Neuronal stem cell (in vitro differentiated cells): ENCODE data around the gene HSPA12B.

Experiments
- DNase-seq: peaks from one replicate; pipeline ENCODE4 v3.0.0-alpha.2; 2013; ENCODE audit warnings: low spot score
- H2AFZ ChIP-seq: one replicate; pipeline ENCODE4 v1.6.1; 2013; ENCODE audit warnings: mild to moderate bottlenecking, low read length, inconsistent platforms
- H2AK5ac ChIP-seq: 2 replicates; pipeline ENCODE4 v1.6.1; 2013; ENCODE audit warnings: low read depth, mild to moderate bottlenecking, inconsistent platforms, low read length, moderate library complexity, mixed read lengths
- H2BK120ac ChIP-seq: 2 replicates; pipeline ENCODE4 v1.6.1; 2013; ENCODE audit warnings: low read depth, mild to moderate bottlenecking, inconsistent platforms, low read length, moderate library complexity, mixed read lengths
- H2BK12ac ChIP-seq: one replicate; pipeline ENCODE4 v1.6.1; 2013; ENCODE audit warnings: low read length, inconsistent platforms
- H2BK15ac ChIP-seq: 2 replicates; pipeline ENCODE4 v1.6.1; 2013; ENCODE audit warnings: mild to moderate bottlenecking, low read length, inconsistent platforms, mixed read lengths
- H2BK5ac ChIP-seq: one replicate; pipeline ENCODE4 v1.6.1; 2013; ENCODE audit warnings: inconsistent platforms, mild to moderate bottlenecking, low read length, moderate library complexity
- H3K14ac ChIP-seq: one replicate; pipeline ENCODE4 v1.6.1; 2013; ENCODE audit warnings: low read length, inconsistent platforms
- H3K18ac ChIP-seq: 2 replicates; pipeline ENCODE4 v1.6.1; 2013; ENCODE audit warnings: low read length, inconsistent platforms
- H3K23ac ChIP-seq: 2 replicates; pipeline ENCODE4 v1.6.1; 2013; ENCODE audit warnings: low read depth, mild to moderate bottlenecking, mixed read lengths, low read length, inconsistent platforms; ENCODE audit not compliant: poor library complexity
- H3K27ac ChIP-seq: replicated peaks from 3 replicates; pipeline ENCODE4 v1.5.1; 2013; ENCODE audit warnings: low read length, inconsistent platforms
- H3K27me3 ChIP-seq, 3 experiments: 2 replicates each; pipeline ENCODE4 v1.6.1; 2013; ENCODE audit warnings: low read length in 3 of 3, mild to moderate bottlenecking in 2 of 3, inconsistent platforms in 1 of 3, low read depth in 1 of 3, mixed read lengths in 1 of 3, moderate library complexity in 1 of 3; ENCODE audit not compliant: control insufficient read depth in 3 of 3, insufficient read depth in 3 of 3
- H3K36me3 ChIP-seq, 2 donors: replicated peaks in 1 of 2; 2 replicates each; pipeline ENCODE4 v1.6.1; 2013; ENCODE audit warnings: low read length in 2 of 2; ENCODE audit not compliant: control insufficient read depth in 2 of 2, insufficient read depth in 2 of 2
- H3K4ac ChIP-seq: 2 replicates; pipeline ENCODE4 v1.6.1; 2013; ENCODE audit warnings: inconsistent platforms, mild to moderate bottlenecking, low read length, moderate library complexity
- H3K4me1 ChIP-seq, 2 donors: 1 replicate in 1 of 2; 2 replicates in 1 of 2; pipeline ENCODE4 v1.6.1; 2013; ENCODE audit warnings: low read length in 2 of 2, low read depth in 1 of 2; ENCODE audit not compliant: control insufficient read depth in 2 of 2, insufficient read depth in 1 of 2
- H3K4me2 ChIP-seq: one replicate; pipeline ENCODE4 v1.6.1; 2013; ENCODE audit warnings: mild to moderate bottlenecking, low read length, inconsistent platforms; ENCODE audit not compliant: insufficient read depth, poor library complexity, severe bottlenecking
- H3K4me3 ChIP-seq, 2 donors: 2 replicates each; pipeline ENCODE4 v1.5.1; 2013; ENCODE audit warnings: low read length in 2 of 2, mild to moderate bottlenecking in 2 of 2, inconsistent platforms in 1 of 2, moderate library complexity in 1 of 2
- H3K79me1 ChIP-seq: one replicate; pipeline ENCODE4 v1.6.1; 2013; ENCODE audit warnings: low read depth, mild to moderate bottlenecking, inconsistent platforms, low read length, moderate library complexity
- H3K9ac ChIP-seq: one replicate; pipeline ENCODE4 v1.6.1; 2013; ENCODE audit warnings: mild to moderate bottlenecking, low read depth, low read length, inconsistent platforms; ENCODE audit not compliant: poor library complexity
- H3K9me3 ChIP-seq, 2 donors: replicated peaks in 1 of 2; 2 replicates each; pipeline versions ENCODE3 to v1.6.1; 2013; ENCODE audit warnings: low read length in 2 of 2, mild to moderate bottlenecking in 2 of 2, inconsistent platforms in 1 of 2, low read depth in 1 of 2, mixed read lengths in 1 of 2, moderate library complexity in 1 of 2; ENCODE audit not compliant: control insufficient read depth in 2 of 2, insufficient read depth in 1 of 2
- H4K8ac ChIP-seq: one replicate; pipeline ENCODE4 v1.6.1; 2013; ENCODE audit warnings: low read depth, mild to moderate bottlenecking, inconsistent platforms, low read length, moderate library complexity
- H4K91ac ChIP-seq: one replicate; pipeline ENCODE4 v1.6.1; 2013; ENCODE audit warnings: low read length, low read depth, mild to moderate bottlenecking, inconsistent platforms; ENCODE audit not compliant: poor library complexity
- WGBS, 2 donors: extraction: QIAGEN DNeasy Blood & Tissue Kit; methylation state at CpG; one replicate each; pipeline ENCODE4 v1.1.7; 2013; ENCODE audit warnings: missing lambda C conversion rate in 2 of 2, mixed read lengths in 1 of 2; ENCODE audit not compliant: insufficient read length in 2 of 2, insufficient replicate concordance in 1 of 2; ENCODE audit errors: extremely low coverage in 2 of 2; 5-methylcytosine and 5-hydroxymethylcytosine counted together

The HSPA12B gene

DNA sequence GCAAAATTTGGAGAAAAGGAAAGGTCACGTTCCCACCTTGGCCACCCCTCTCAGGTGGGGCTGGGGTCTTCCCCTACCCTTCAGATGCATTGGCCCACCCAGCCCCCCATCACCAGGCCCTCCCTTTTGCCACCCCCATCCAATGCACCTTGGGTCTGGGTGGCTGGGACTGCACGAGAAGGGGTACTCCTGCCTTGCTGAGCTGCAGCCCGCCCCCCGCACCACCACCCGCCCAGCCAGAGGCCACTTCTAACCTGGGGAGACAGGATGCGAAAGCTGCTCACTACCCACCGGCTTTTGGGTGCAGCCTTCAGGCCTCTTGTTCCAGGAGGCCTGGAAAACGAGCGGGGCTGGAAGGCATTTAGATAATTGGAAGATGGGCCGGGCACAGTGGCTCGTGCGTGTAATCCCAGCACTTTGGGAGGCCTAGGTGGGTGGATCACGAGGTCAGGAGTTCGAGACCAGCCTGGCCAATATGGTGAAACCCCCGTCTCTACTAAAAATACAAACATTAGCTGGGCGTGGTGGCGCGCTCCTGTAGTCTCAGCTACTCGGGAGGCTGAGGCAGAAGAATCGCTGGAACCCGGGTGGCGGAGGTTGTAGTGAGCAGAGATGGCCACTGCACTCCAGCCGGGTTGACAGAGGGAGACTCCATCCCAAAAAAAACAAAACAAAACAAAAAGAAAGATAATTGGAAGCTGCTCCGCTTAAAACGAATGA lies 62.4 kb downstream of the HSPA12B start:
- Histone ChIP-seq H2BK15ac (peak overlapping the region; percentile 81), H3K9me3 (no peaks in the 10 kb centered on the region), H2BK120ac (no peak overlapping the region), H2AK5ac (no peak overlapping the region), H3K14ac (peak overlapping the region; percentile 25), H3K79me1 (peaks cover 6% of the 10 kb centered on the region), H2AFZ (no peak overlapping the region), H4K91ac (no peak overlapping the region), H3K36me3 (no peaks in the 10 kb centered on the region), H3K4ac (no peak overlapping the region), H3K27ac (no peak overlapping the region), H4K8ac (no peak overlapping the region), H3K4me3 (no peak overlapping the region), H3K4me1 (peaks cover 20 to 30% of the 10 kb centered on the region in 2 donors), H2BK5ac (no peak overlapping the region), H3K4me2 (no peak overlapping the region), H3K27me3 (peaks cover 0 to 7% (median 0%) of the 10 kb centered on the region in 3 experiments), H3K23ac (no peak overlapping the region), H2BK12ac (no peak overlapping the region), H3K9ac (no peak overlapping the region), H3K18ac (peak overlapping the region; percentile 17)
- no peak for DNase-seq
- WGBS, 2 donors: no CpG with 5 or more reads among the region's 25 CpGs

DNA sequence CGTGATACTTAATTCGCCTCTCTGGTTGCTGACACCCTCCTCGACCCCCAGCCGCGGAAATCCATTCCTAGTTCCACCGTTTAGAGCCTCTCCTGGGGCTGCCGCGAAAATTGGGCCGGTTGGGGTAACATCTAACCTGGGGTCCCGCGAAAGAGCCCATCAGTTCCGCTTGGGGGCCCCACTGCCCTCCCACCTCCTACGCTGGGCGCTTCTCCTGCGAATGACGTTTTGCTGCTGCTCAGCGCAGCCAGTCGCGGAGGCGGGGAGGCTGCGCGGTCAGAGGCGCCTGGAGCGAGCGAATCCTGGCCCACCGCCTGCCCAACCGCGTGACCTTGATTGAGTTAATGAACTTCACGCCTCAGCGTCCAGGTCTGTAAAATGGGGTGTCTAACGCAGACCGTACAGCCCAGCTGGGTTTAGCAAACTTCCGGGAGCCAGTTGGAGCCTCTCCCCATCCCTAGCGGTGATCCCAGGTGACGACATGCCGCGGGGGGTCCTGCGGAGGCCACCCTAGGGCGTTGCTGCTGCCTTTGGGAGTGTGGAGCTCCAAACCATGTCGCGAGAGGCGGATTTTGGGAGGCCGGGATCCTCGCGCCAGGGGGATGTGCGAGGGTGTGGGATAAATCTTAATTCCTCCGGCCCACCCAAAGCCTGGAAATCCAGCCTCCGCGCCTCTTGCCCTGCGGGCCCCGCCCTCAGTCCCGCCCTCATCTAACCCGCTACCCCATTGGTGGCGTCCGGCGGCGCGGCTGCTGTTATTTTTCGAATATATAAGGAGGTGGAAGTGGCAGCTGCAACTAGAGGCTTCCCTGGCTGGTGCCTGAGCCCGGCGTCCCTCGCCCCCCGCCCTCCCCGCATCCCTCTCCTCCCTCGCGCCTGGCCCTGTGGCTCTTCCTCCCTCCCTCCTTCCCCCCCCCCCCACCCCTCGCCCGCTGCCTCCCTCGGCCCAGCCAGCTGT lies 63.3 kb downstream of the HSPA12B start, which contains the start of gene CDC25B:
CDC25B (plus strand) TSS at position 800 of the 958 bp plus-strand sequence. CDS start 222 bp downstream, outside the sequence.
- Histone ChIP-seq H2BK15ac (peak within 1 kb of the TSS; percentile 92), H3K4me3 (peak within 1 kb of the TSS; percentile 58 to 88), H3K14ac (peak within 1 kb of the TSS; percentile 89), H3K18ac (peak within 1 kb of the TSS; percentile 92), H3K4me1 (peaks cover 28 to 39% of the 10 kb centered on the region in 2 donors), H3K36me3 (peaks cover 0 to 6% of the 10 kb centered on the region in 2 donors), H3K79me1 (peaks cover 6% of the 10 kb centered on the region), H3K27ac (no peak within 1 kb of the TSS), H2BK12ac (no peak within 1 kb of the TSS), H3K9ac (peak within 1 kb of the TSS; percentile 83), H4K91ac (peak within 1 kb of the TSS; percentile 43), H3K9me3 (no peaks in the 10 kb centered on the region), H3K4me2 (peak within 1 kb of the TSS; percentile 91), H2BK120ac (peak within 1 kb of the TSS; percentile 72), H3K27me3 (peaks cover 0 to 7% (median 0%) of the 10 kb centered on the region in 3 experiments), H3K23ac (peak within 1 kb of the TSS; percentile 23), H4K8ac (no peak within 1 kb of the TSS), H3K4ac (no peak within 1 kb of the TSS), H2BK5ac (peak within 1 kb of the TSS; percentile 78), H2AFZ (peak within 1 kb of the TSS; percentile 95), H2AK5ac (peak within 1 kb of the TSS; percentile 99)
- WGBS, 2 donors: no CpG with 5 or more reads among the region's 69 CpGs
- DNase-seq: peak; percentile 84

DNA sequence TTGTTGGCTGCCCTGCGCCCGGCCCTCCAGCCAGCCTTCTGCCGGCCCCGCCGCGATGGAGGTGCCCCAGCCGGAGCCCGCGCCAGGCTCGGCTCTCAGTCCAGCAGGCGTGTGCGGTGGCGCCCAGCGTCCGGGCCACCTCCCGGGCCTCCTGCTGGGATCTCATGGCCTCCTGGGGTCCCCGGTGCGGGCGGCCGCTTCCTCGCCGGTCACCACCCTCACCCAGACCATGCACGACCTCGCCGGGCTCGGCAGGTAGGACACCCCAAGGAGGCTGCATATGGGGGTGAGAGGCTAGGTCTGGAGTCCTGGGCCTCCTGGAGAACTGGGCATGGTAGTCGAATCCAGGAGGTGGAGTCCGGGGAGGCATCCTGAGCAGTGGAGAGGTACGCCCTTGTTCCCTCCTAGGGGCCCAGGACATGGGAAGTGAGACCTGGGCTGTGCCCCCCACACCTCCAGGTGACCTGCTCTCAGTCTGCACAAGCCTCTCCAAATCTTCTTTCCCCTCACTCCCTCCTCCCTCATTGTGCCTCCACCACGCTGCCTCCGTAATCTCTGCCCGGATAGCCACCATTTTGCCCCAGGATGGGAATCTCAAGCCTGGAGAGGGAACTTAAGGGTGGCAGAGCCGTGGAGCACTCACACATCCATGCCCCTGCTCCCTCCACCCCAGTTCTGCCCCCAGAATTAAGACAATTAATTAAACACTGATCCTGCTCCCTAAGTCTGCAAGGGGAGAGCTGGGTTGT lies 64.2 kb downstream of the HSPA12B start:
- Histone ChIP-seq H2AFZ (peak overlapping the region; percentile 95), H3K9ac (peak overlapping the region; percentile 83), H3K27ac (no peak overlapping the region), H4K8ac (no peak overlapping the region), H3K4me3 (peak overlapping the region; percentile 58 to 83), H3K79me1 (peaks cover 8% of the 10 kb centered on the region), H2BK5ac (peak overlapping the region; percentile 78), H3K18ac (peak overlapping the region; percentile 92), H2BK120ac (peak overlapping the region; percentile 72), H2BK15ac (peak overlapping the region; percentile 92), H2BK12ac (no peak overlapping the region), H3K14ac (peak overlapping the region; percentile 89), H3K27me3 (peaks cover 0 to 7% (median 0%) of the 10 kb centered on the region in 3 experiments), H4K91ac (peak overlapping the region; percentile 43), H3K36me3 (peaks cover under 1 to 14% of the 10 kb centered on the region in 2 donors), H3K23ac (no peak overlapping the region), H2AK5ac (peak overlapping the region; percentile 99), H3K4me2 (peak overlapping the region; percentile 91), H3K4ac (no peak overlapping the region), H3K4me1 (peaks cover 29 to 39% of the 10 kb centered on the region in 2 donors), H3K9me3 (no peaks in the 10 kb centered on the region)
- DNase-seq: no peak
- WGBS, 2 donors: no CpG with 5 or more reads among the region's 33 CpGs
